Uterus (tissue), 2 donors: Measurements from ENCODE around the gene ST8SIA5.
"Not testable (repeated sequence)": the region's sequence is repeated elsewhere in the genome, so short reads cannot be mapped to it uniquely, and the experiment has no call there.

ENCODE experiments used
- CTCF ChIP-seq, 4 experiments: fragments of 200-600 bp in 2 of 4; fragments of 450-650 bp in 2 of 4; sonication (generic) in 2 of 4; IDR thresholded peaks; one replicate each; pipeline ENCODE4 v1.5.1; 2016 to 2019; ENCODE audit warnings: antibody characterized with exemption in 4 of 4, mild to moderate bottlenecking in 2 of 4, moderate library complexity in 1 of 4
- POLR2A ChIP-seq, 2 donors: fragments of 450-650 bp; IDR thresholded peaks; one replicate each; pipeline ENCODE4 v1.6.1; 2016; ENCODE audit warnings: antibody characterized with exemption in 2 of 2, mild to moderate bottlenecking in 1 of 2, moderate library complexity in 1 of 2

GRCh38 chr18:46795945-46796344 is 39.1 kb upstream of the ST8SIA5 start:
- not testable (repeated sequence) for TF ChIP-seq POLR2A, CTCF (IDR thresholded peaks at IDR 0.05)
